ENCODE measurements around the gene SPRYD4. TPM values are rescaled to one million over a fixed set of nuclear protein-coding genes. Genes with fewer than 3 reads are reported as not detected.

Gene SPRYD4
- total RNA-seq, 3 donors from 2014 or later = 2.9 to 4.8 (median 3.6) TPM

- Histone ChIP-seq H3K27me3 (no peaks in the 10 kb centered on the region), H3K4me3 (no peak overlapping the region), H3K36me3 (no peaks in the 10 kb centered on the region), H3K9me3 (no peaks in the 10 kb centered on the region), H3K4me1 (no peaks in the 10 kb centered on the region), H3K27ac (no peak overlapping the region)
- TF ChIP-seq CTCF (IDR thresholded peaks at IDR 0.05) (no peak), POLR2A (IDR thresholded peaks at IDR 0.05) (no peak), POLR2AphosphoS5 (IDR thresholded peaks at IDR 0.05) (no peak)
- intact Hi-C loops (cut with DNase I; ENCODE audit: low total_unique reads) = no loop called here
- DNase-seq (ENCODE audit: low spot score in 2 of 2) = no peak
Observed at GRCh38 chr12:56462565-56462964, 5.8 kb upstream of the SPRYD4 start.

- DNase-seq (ENCODE audit: low spot score in 2 of 2) = peak in 1 of 2 donors; percentile 51
- no peaks in the 10 kb centered on the region for H3K27me3 ChIP-seq
- no peak for TF ChIP-seq CTCF (IDR thresholded peaks at IDR 0.05)
- no peak for TF ChIP-seq POLR2AphosphoS5 (IDR thresholded peaks at IDR 0.05)
- no peak for TF ChIP-seq POLR2A (IDR thresholded peaks at IDR 0.05)
- peak overlapping the region; percentile 78 to 84 (median 81) for H3K4me3 ChIP-seq
- intact Hi-C loops (cut with DNase I; ENCODE audit: low total_unique reads) = loop anchor here (2.0 kb wide), 1 partner anchor 350 kb away; the partner anchor contains the start of gene ZC3H10
- H3K4me1 ChIP-seq = peaks cover 0 to 6% of the 10 kb centered on the region in 2 donors
- H3K9me3 ChIP-seq = no peaks in the 10 kb centered on the region
- peak overlapping the region; percentile 90 to 92 for H3K27ac ChIP-seq
- H3K36me3 ChIP-seq = no peaks in the 10 kb centered on the region
Observed at GRCh38 chr12:56469007-56469930, 891 bp downstream of the SPRYD4 start.

GRCh38 chr12:56474389-56474788 lies 6.0 kb downstream of the SPRYD4 start:
- no peak for DNase-seq (ENCODE audit: low spot score in 2 of 2)
- Histone ChIP-seq H3K4me1 (peaks cover 0 to 5% of the 10 kb centered on the region in 2 donors), H3K27ac (no peak overlapping the region), H3K27me3 (no peaks in the 10 kb centered on the region), H3K9me3 (no peaks in the 10 kb centered on the region), H3K36me3 (no peaks in the 10 kb centered on the region), H3K4me3 (no peak overlapping the region)
- TF ChIP-seq CTCF (IDR thresholded peaks at IDR 0.05) = no peak
- no peak for TF ChIP-seq POLR2A (IDR thresholded peaks at IDR 0.05)
- no peak for TF ChIP-seq POLR2AphosphoS5 (IDR thresholded peaks at IDR 0.05)
- intact Hi-C loops (cut with DNase I; ENCODE audit: low total_unique reads) = no loop called here

- Histone ChIP-seq H3K27ac (no peak overlapping the region), H3K4me3 (no peak overlapping the region), H3K36me3 (no peaks in the 10 kb centered on the region), H3K27me3 (no peaks in the 10 kb centered on the region), H3K4me1 (no peaks in the 10 kb centered on the region), H3K9me3 (no peaks in the 10 kb centered on the region)
- TF ChIP-seq CTCF (IDR thresholded peaks at IDR 0.05) = no peak
- no peak for TF ChIP-seq POLR2AphosphoS5 (IDR thresholded peaks at IDR 0.05)
- TF ChIP-seq POLR2A (IDR thresholded peaks at IDR 0.05) = no peak
- DNase-seq (ENCODE audit: low spot score in 2 of 2) = no peak
- intact Hi-C loops (cut with DNase I; ENCODE audit: low total_unique reads) = no loop called here
Observed at GRCh38 chr12:56476143-56476542, 7.8 kb downstream of the SPRYD4 start.

GRCh38 chr12:56476972-56477432 lies 8.6 kb downstream of the SPRYD4 start:
- no peak overlapping the region for H3K27ac ChIP-seq
- H3K36me3 ChIP-seq = no peaks in the 10 kb centered on the region
- H3K4me1 ChIP-seq = no peaks in the 10 kb centered on the region
- DNase-seq (ENCODE audit: low spot score in 2 of 2) = no peak
- H3K9me3 ChIP-seq = no peaks in the 10 kb centered on the region
- H3K27me3 ChIP-seq = no peaks in the 10 kb centered on the region
- TF ChIP-seq CTCF (IDR thresholded peaks at IDR 0.05) (no peak), POLR2AphosphoS5 (IDR thresholded peaks at IDR 0.05) (no peak), POLR2A (IDR thresholded peaks at IDR 0.05) (no peak)
- H3K4me3 ChIP-seq = no peak overlapping the region
- intact Hi-C loops (cut with DNase I; ENCODE audit: low total_unique reads) = no loop called here
